ENCODE data around the gene ASIC3.

The ASIC3 gene

DNA sequence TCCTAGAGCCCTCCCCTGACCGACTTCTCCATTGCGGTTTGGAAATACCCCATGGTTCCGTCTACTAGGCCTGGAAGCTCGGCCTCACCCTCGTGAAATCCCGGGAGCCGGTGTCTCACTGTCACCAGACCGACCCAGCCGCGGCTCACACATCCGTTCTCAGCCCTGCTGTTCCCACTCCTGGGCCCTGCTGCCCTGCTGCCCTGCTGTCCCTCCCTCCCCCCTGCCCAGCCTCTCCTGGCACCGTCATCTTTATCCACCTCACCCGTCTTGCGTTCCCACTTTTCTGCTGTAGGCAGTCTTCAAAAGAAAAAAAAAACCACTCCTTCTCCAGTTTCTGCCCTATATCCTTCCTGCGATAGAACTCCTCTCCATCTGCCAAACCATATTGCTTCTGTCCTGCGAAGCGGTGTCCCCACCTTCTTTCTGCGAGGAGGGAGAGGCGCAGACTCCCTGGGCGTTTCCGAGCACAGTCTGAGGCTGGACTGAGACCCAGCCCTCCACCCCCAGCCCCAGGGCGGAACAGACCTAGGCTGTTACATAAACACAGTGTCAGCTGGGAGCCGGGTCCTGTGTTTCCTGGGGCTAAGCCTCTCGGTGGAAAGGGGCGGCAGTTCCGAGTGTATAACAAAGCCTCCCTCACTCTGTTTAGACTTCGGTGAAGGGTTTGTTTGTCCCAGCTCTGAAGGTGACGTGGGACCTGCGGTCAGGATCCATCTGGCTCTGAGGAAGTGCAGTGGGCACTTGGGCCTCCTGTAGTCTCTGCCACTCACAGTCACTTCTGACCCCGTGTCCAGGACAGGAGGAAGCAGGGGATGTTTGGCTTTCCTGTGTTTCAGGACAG lies 40.7 kb downstream of the ASIC3 start:
- DNase-seq: peak; percentile 27 to 32

DNA sequence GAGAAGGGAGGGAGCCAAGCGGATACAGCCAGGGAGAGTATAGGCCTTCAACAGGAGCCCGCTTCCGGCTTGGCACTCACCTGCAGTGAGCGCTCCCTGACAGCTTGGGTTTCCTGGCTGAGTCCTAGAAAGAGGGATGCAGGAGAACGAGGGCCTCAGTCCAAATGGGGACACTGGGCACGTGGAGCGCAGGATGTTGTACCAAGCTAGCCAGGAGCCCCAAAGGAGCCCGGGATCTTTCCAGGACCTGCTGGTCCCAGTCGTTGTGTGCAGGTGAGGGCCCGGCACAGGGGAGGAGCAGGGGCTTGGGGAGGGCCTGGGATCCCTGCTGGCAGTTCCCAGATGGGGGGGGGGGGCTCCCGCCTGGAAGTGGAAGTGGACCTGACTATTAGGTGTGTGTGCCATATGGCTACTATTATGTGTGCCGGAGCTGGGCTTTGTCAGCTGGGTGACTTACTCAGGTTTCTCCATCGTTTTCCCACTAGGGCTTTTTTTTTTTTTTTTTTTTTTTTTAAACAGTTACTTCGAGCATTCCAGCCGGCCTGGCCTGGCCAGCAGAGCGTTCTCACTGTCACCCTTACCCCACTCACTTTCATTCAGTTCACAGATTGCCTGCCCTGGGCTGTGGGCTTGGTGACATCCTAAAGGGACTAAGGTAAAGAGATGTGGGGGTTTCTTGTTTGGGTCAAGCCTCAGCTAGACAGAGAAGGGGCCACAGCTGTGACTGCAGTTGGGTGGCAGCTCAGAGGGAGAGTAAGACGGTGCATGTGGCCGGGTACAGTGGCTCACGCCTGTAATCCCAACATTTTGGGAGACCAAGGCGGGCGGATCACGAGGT lies 41.8 kb downstream of the ASIC3 start:
- no peak for DNase-seq

GRCh38 chr7:151091003-151091402 lies 42.7 kb downstream of the ASIC3 start:
- DNase-seq: no peak

DNA sequence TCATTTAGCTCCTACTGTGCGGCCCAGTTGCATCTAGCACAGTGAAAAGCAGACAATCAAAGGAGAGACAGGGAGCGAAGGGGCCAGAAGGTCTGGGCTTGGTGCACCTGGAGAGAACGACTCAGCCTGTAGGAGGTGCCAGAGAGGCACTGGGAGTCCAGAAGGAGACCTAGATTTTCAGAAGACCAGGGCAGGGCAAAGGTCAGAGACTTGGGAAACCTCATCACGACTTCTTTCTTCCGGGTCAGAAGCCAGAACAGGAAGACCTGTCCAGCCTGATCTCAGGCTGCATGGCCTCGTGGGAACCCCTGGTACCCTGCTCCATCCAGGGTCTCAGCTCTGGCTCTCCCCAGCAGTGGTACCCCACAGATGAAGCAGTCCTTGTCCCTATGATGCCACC lies 43.1 kb downstream of the ASIC3 start:
- DNase-seq: no peak

- no peak for DNase-seq
Measured at GRCh38 chr7:151091988-151092387, 43.7 kb downstream of the ASIC3 start.

- DNase-seq: no peak
Measured at GRCh38 chr7:151093748-151094147, 45.4 kb downstream of the ASIC3 start.

DNA sequence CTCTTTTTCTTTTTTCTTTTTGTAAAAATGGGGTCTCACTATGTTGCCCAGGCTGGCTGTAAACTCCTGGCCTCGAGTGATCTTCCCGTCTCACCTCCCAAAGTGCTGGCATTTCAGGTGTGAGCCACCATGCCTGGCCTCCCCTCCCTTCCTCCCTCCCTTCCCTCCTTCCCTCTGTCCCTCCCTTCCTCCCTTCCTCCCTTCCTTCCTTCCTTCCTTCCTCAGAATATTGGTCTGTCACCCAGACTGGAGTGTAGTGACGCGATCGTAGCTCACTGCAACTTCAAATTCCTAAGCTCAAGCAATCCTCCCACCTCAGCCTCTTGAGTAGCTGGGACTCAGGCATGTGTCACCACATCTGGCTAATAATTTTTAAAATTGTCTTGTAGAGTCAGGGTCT lies 46.3 kb downstream of the ASIC3 start:
- DNase-seq: no peak

DNA sequence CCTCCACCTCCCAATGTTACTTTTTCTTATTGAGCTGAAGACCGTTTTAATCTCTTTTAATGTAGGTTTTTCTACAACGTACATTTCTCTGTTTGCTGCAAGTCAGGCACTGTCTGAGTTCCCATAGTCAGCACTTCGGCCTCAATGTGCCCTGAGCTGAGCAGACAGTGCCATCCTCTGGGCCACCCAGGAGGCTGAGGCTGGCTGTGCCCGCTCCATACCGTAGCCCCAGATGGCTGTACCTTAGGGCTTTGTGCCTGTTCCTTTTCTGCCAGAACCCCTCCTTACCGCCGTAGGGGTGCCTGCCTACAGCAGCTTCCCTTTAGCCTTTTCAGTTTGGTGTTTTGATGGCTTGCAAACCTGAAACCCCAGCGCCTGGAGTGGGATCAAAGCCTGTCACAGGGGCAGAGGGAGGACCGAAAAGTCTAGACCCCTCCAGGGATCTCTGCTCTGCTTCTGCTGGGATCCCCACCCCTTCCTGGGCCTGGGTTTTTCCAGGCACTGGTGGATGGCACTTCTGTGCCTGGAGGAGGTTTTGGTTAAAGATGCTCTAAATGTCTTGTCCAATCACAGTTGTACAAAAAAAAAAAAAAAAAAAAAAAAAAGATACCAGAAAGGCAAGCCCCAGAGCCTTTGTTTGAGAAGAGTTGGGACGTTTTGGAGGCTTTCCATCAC lies 46.9 kb downstream of the ASIC3 start:
- no peak for DNase-seq

GRCh38 chr7:151095828-151096475 lies 47.6 kb downstream of the ASIC3 start:
- no peak for DNase-seq

DNA sequence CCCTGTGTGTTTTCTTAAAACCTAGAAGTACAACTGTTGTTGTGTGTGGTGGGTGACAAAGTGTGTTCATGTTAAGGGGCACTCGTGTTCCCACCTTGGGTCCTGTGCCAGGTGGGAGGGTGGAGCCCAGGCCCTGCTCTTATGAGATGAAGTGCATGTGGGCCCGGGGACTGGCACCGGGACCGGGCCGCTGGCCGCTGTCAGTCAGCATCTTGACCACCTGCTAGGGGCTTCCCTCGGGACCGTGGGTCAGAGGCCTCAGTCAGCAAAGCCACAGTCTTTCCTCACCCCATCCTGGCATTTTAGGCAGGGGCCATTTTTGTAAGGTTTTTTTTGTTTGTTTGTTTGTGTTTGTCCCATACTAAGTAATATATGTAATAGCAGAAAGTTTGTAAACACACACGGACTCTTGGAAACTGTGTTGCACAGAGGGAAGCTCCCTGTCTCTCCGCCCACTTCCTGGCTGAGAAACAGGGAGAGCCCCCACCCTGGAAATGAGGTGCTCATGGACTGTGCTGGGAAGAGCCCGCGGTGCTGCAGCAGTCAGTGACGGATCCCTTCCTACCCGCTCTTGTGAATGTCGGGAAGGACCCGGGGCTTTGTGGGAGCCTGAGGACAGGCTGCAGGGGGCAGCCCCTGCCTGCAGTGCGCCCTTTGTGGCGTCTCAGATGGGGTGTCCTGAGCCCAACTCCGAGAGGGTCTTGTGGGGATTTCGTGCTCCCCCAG lies 51.3 kb downstream of the ASIC3 start:
- no peak for DNase-seq

DNA sequence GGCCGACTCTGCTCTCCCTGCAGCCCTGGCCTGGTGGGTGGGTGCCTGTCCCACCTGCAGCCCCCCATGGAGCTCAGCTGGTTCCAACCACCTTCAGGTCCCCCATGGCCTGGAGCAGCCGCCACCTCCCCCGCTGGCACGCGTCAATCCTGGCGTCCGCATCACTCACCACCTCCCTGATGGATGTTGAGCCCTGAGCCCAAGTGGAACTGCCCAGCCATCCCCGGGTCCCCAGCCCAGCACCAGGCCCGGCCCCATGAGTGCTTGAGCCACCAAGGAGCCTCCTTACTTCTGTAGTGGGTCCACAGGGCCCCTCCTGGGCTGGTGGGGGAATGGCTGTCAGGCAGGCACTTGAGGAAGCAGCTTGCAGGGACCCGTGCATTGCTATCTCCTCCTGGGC lies 52.6 kb downstream of the ASIC3 start:
- no peak for DNase-seq

GRCh38 chr7:151101621-151102396 lies 53.5 kb downstream of the ASIC3 start:
- no peak for DNase-seq

Measured in NCI-H2081 (cell line).